Common myeloid progenitor, CD34-positive (primary cell): Measurements from ENCODE around the gene FLACC1.

Experiments
- CTCF ChIA-PET: fragments of 350-600 bp; sonication (Branson Sonifier 250); formaldehyde crosslinking; loops from one replicate; lab custom pipeline; 2021; ENCODE audit warnings: antibody characterized with exemption; lab: Charles Lee
- POLR2A ChIA-PET: fragments of 350-600 bp; sonication (Branson Sonifier 250); formaldehyde crosslinking; loops from one replicate; lab custom pipeline; 2021; ENCODE audit warnings: antibody characterized with exemption; lab: Charles Lee
- DNase-seq, 3 donors: peaks; one replicate each; pipeline versions ENCODE4 v3.0.0 to v3.0.0-alpha.2; 2013
- H3K27ac ChIP-seq, 2 experiments: 1 replicate in 1 of 2; 2 replicates in 1 of 2; pipeline ENCODE4 v1.7.0; 2013; ENCODE audit warnings: inconsistent platforms in 2 of 2, low read length in 2 of 2, mild to moderate bottlenecking in 2 of 2, low read depth in 1 of 2, moderate library complexity in 1 of 2; ENCODE audit not compliant: severe bottlenecking in 2 of 2, insufficient read depth in 1 of 2, poor library complexity in 1 of 2
- H3K27me3 ChIP-seq, 5 experiments: replicated peaks in 2 of 5; 1 replicate in 3 of 5; 2 replicates in 2 of 5; pipeline versions ENCODE4 v1.6.1 to v1.7.0; 2013; ENCODE audit warnings: low read length in 4 of 5, mild to moderate bottlenecking in 2 of 5, moderate library complexity in 2 of 5, inconsistent platforms in 1 of 5; ENCODE audit not compliant: insufficient read depth in 5 of 5, control insufficient read depth in 4 of 5
- H3K36me3 ChIP-seq, 4 experiments: 1 replicate in 2 of 4; 2 replicates in 2 of 4; pipeline versions ENCODE4 v1.6.1 to v1.7.0; 2013; ENCODE audit warnings: low read length in 3 of 4, control low read depth in 1 of 4, mild to moderate bottlenecking in 1 of 4; ENCODE audit not compliant: control insufficient read depth in 4 of 4, insufficient read depth in 4 of 4
- H3K4me1 ChIP-seq, 4 experiments: 1 replicate in 3 of 4; 2 replicates in 1 of 4; pipeline versions ENCODE4 v1.6.1 to v1.7.1; 2013; ENCODE audit warnings: low read length in 3 of 4, mild to moderate bottlenecking in 3 of 4, control low read depth in 1 of 4, inconsistent platforms in 1 of 4, moderate library complexity in 1 of 4; ENCODE audit not compliant: control insufficient read depth in 4 of 4, insufficient read depth in 4 of 4; ENCODE audit errors: control extremely low read depth in 1 of 4
- H3K4me3 ChIP-seq, 7 experiments: 1 replicate in 4 of 7; 2 replicates in 3 of 7; pipeline versions ENCODE4 v1.5.1 to v1.7.0; 2013; ENCODE audit warnings: mild to moderate bottlenecking in 7 of 7, low read length in 6 of 7, moderate library complexity in 6 of 7, inconsistent platforms in 2 of 7, low read depth in 2 of 7, control low read depth in 1 of 7; ENCODE audit not compliant: insufficient read depth in 4 of 7, control insufficient read depth in 1 of 7; ENCODE audit errors: extremely low read depth in 1 of 7
- H3K9me3 ChIP-seq, 5 experiments: 1 replicate in 4 of 5; 2 replicates in 1 of 5; pipeline versions ENCODE4 v1.6.1 to v1.7.1; 2013; ENCODE audit warnings: low read length in 4 of 5, mild to moderate bottlenecking in 2 of 5, inconsistent platforms in 1 of 5, low read depth in 1 of 5, moderate library complexity in 1 of 5; ENCODE audit not compliant: control insufficient read depth in 4 of 5, insufficient read depth in 2 of 5; ENCODE audit errors: control extremely low read depth in 1 of 5
- WGBS: methylation state at CpG from one replicate; pipeline ENCODE4 v1.1.5; 2013; ENCODE audit not compliant: insufficient coverage; 5-methylcytosine and 5-hydroxymethylcytosine counted together

The FLACC1 gene

GRCh38 chr2:201342923-201343322 lies 14.2 kb downstream of the FLACC1 start:
- Histone ChIP-seq H3K4me3 (no peak overlapping the region), H3K4me1 (no peaks in the 10 kb centered on the region), H3K36me3 (no peaks in the 10 kb centered on the region), H3K27me3 (no peaks in the 10 kb centered on the region), H3K9me3 (peaks cover 0 to 8% (median 4%) of the 10 kb centered on the region in 5 experiments), H3K27ac (no peak overlapping the region)
- WGBS, result 90% methylated on average over 2 of the region's 2 CpGs
- CTCF ChIA-PET, result no interaction called here
- DNase-seq, result no peak
- POLR2A ChIA-PET, result no interaction called here

- POLR2A ChIA-PET, result no interaction called here
- H3K27ac ChIP-seq, result no peak overlapping the region
- no peaks in the 10 kb centered on the region for H3K36me3 ChIP-seq
- CTCF ChIA-PET, result no interaction called here
- no peaks in the 10 kb centered on the region for H3K27me3 ChIP-seq
- no peaks in the 10 kb centered on the region for H3K4me1 ChIP-seq
- DNase-seq, result no peak
- H3K9me3 ChIP-seq, result peaks cover 0 to 4% (median 1%) of the 10 kb centered on the region in 5 experiments
- H3K4me3 ChIP-seq, result no peak overlapping the region
- no CpG with 5 or more reads among the region's 1 CpG for WGBS
Observed at GRCh38 chr2:201329409-201329808, 27.7 kb downstream of the FLACC1 start.

GRCh38 chr2:201327678-201328077 lies 29.5 kb downstream of the FLACC1 start:
- WGBS, result no CpG with 5 or more reads among the region's 3 CpGs
- Histone ChIP-seq H3K9me3 (peaks cover 2 to 14% (median 4%) of the 10 kb centered on the region in 5 experiments), H3K4me3 (no peak overlapping the region), H3K4me1 (no peaks in the 10 kb centered on the region), H3K36me3 (no peaks in the 10 kb centered on the region), H3K27me3 (no peaks in the 10 kb centered on the region), H3K27ac (no peak overlapping the region)
- ChIA-PET POLR2A (no interaction called here), CTCF (no interaction called here)
- DNase-seq, result no peak

GRCh38 chr2:201322772-201323171 lies 34.4 kb downstream of the FLACC1 start:
- ChIA-PET POLR2A (no interaction called here), CTCF (interaction anchor here (1.5 kb wide), 1 partner anchor 22 kb away, joined by 3 read pairs; no protein-coding TSS in a partner anchor)
- no peak overlapping the region for H3K4me3 ChIP-seq
- no peak overlapping the region for H3K27ac ChIP-seq
- H3K4me1 ChIP-seq, result no peaks in the 10 kb centered on the region
- H3K27me3 ChIP-seq, result no peaks in the 10 kb centered on the region
- H3K36me3 ChIP-seq, result peaks cover 0 to 3% (median 0%) of the 10 kb centered on the region in 4 experiments
- DNase-seq, result peak in 2 of 3 donors; percentile 20 to 21
- peaks cover 4 to 35% (median 5%) of the 10 kb centered on the region in 5 experiments for H3K9me3 ChIP-seq

GRCh38 chr2:201320701-201321100 lies 36.4 kb downstream of the FLACC1 start:
- DNase-seq, result no peak
- POLR2A ChIA-PET, result no interaction called here
- Histone ChIP-seq H3K9me3 (peaks cover 4 to 33% (median 5%) of the 10 kb centered on the region in 5 experiments), H3K4me1 (no peaks in the 10 kb centered on the region), H3K36me3 (peaks cover 0 to 3% (median 0%) of the 10 kb centered on the region in 4 experiments), H3K4me3 (no peak overlapping the region), H3K27me3 (no peaks in the 10 kb centered on the region), H3K27ac (no peak overlapping the region)
- WGBS, result 91% methylated on average over 4 of the region's 4 CpGs
- CTCF ChIA-PET, result interaction anchor here (0.8 kb wide), 1 partner anchor 35 kb away, joined by 3 read pairs; no protein-coding TSS in a partner anchor

- DNase-seq, result no peak
- ChIA-PET CTCF (no interaction called here), POLR2A (no interaction called here)
- Histone ChIP-seq H3K27ac (no peak overlapping the region), H3K4me1 (no peaks in the 10 kb centered on the region), H3K9me3 (peaks cover 4 to 33% (median 5%) of the 10 kb centered on the region in 5 experiments), H3K27me3 (no peaks in the 10 kb centered on the region), H3K4me3 (no peak overlapping the region), H3K36me3 (peaks cover 0 to 3% (median 0%) of the 10 kb centered on the region in 4 experiments)
- WGBS, result 96% methylated on average over 4 of the region's 4 CpGs
Observed at GRCh38 chr2:201320257-201320656, 36.9 kb downstream of the FLACC1 start.

- POLR2A ChIA-PET, result no interaction called here
- no peaks in the 10 kb centered on the region for H3K4me1 ChIP-seq
- no peak overlapping the region for H3K27ac ChIP-seq
- H3K27me3 ChIP-seq, result no peaks in the 10 kb centered on the region
- H3K36me3 ChIP-seq, result peaks cover 0 to 3% (median 0%) of the 10 kb centered on the region in 4 experiments
- no CpG with 5 or more reads among the region's 2 CpGs for WGBS
- DNase-seq, result no peak
- CTCF ChIA-PET, result no interaction called here
- H3K9me3 ChIP-seq, result peaks cover 4 to 33% (median 5%) of the 10 kb centered on the region in 5 experiments
- H3K4me3 ChIP-seq, result no peak overlapping the region
Observed at GRCh38 chr2:201319511-201319910, 37.6 kb downstream of the FLACC1 start.
